ENCODE measurements around the gene KIRREL3.

- TF ChIP-seq EZH2 (IDR thresholded peaks at IDR 0.05; ENCODE audit: insufficient read depth, poor library complexity, severe bottlenecking) (no peak), EZH2phosphoT487 (IDR thresholded peaks at IDR 0.05; ENCODE audit: insufficient read depth, low read depth) (no peak)
These were observed 516.9 kb downstream of the KIRREL3 start for GRCh38 chr11:126483621-126484195.
